Fibroblast of mammary gland (primary cell): ENCODE results near the gene TXNDC11.
A peak's percentile ranks its signal among the peaks of the same experiment; 100 is the strongest.

ENCODE experiments used
- DNase-seq: peaks from one replicate; pipeline ENCODE4 v3.0.0-alpha.2; 2010; ENCODE audit warnings: low read depth
- H3K4me3 ChIP-seq: 2 replicates; pipeline ENCODE4 v1.5.1; 2011; ENCODE audit warnings: low read depth, mild to moderate bottlenecking, low read length, moderate library complexity; ENCODE audit not compliant: control insufficient read depth
- CTCF ChIP-seq: conservative IDR thresholded peaks from 2 replicates; pipeline ENCODE4 v1.5.1; 2011; ENCODE audit warnings: low read depth, low read length, inconsistent platforms; ENCODE audit not compliant: control insufficient read depth, insufficient read depth

The TXNDC11 gene

GRCh38 chr16:11671676-11672075, 71.0 kb downstream of the TXNDC11 start:
- TF ChIP-seq CTCF, result no peak
- no peak for DNase-seq
- no peak overlapping the region for H3K4me3 ChIP-seq

- DNase-seq, result no peak
- no peak for TF ChIP-seq CTCF
- no peak overlapping the region for H3K4me3 ChIP-seq
These were observed 71.4 kb downstream of the TXNDC11 start for GRCh38 chr16:11671271-11671670.

GRCh38 chr16:11670171-11671131, 72.2 kb downstream of the TXNDC11 start:
- no peak overlapping the region for H3K4me3 ChIP-seq
- no peak for DNase-seq
- no peak for TF ChIP-seq CTCF

GRCh38 chr16:11669380-11670146, 73.1 kb downstream of the TXNDC11 start:
- peak overlapping the region; percentile 56 for H3K4me3 ChIP-seq
- DNase-seq, result peak; percentile 46
- TF ChIP-seq CTCF, result no peak

GRCh38 chr16:11668623-11669379, 73.9 kb downstream of the TXNDC11 start:
- no peak for DNase-seq
- H3K4me3 ChIP-seq, result peak overlapping the region; percentile 56
- TF ChIP-seq CTCF, result no peak
